ENCODE measurements around the gene POLR2F.

The POLR2F gene

DNA sequence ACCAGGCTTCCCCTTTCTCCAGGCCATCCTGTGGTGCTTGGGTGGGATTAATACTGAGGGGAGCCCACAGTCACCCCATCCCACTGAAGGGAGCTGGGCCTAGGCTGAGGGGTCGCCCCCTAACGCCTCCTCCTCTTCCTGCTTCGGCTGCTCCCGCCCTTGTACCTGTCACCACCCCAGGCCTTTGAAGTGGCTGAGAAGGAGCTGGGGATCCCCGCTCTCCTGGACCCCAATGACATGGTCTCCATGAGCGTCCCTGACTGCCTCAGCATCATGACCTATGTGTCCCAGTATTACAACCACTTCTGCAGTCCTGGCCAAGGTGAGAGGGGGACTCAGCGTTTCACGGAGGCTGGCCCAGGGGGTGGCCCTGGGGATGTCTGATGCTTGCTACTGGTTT, 41.3 kb upstream of the POLR2F start:
- TF ChIP-seq ZNF621 (tag by site-specific recombination; IDR thresholded peaks at IDR 0.05) = no peak
- TF ChIP-seq ZNF510 (tag by site-specific recombination; IDR thresholded peaks at IDR 0.05; ENCODE audit: insufficient replicate concordance) = no peak
- TF ChIP-seq, protein P1, sequence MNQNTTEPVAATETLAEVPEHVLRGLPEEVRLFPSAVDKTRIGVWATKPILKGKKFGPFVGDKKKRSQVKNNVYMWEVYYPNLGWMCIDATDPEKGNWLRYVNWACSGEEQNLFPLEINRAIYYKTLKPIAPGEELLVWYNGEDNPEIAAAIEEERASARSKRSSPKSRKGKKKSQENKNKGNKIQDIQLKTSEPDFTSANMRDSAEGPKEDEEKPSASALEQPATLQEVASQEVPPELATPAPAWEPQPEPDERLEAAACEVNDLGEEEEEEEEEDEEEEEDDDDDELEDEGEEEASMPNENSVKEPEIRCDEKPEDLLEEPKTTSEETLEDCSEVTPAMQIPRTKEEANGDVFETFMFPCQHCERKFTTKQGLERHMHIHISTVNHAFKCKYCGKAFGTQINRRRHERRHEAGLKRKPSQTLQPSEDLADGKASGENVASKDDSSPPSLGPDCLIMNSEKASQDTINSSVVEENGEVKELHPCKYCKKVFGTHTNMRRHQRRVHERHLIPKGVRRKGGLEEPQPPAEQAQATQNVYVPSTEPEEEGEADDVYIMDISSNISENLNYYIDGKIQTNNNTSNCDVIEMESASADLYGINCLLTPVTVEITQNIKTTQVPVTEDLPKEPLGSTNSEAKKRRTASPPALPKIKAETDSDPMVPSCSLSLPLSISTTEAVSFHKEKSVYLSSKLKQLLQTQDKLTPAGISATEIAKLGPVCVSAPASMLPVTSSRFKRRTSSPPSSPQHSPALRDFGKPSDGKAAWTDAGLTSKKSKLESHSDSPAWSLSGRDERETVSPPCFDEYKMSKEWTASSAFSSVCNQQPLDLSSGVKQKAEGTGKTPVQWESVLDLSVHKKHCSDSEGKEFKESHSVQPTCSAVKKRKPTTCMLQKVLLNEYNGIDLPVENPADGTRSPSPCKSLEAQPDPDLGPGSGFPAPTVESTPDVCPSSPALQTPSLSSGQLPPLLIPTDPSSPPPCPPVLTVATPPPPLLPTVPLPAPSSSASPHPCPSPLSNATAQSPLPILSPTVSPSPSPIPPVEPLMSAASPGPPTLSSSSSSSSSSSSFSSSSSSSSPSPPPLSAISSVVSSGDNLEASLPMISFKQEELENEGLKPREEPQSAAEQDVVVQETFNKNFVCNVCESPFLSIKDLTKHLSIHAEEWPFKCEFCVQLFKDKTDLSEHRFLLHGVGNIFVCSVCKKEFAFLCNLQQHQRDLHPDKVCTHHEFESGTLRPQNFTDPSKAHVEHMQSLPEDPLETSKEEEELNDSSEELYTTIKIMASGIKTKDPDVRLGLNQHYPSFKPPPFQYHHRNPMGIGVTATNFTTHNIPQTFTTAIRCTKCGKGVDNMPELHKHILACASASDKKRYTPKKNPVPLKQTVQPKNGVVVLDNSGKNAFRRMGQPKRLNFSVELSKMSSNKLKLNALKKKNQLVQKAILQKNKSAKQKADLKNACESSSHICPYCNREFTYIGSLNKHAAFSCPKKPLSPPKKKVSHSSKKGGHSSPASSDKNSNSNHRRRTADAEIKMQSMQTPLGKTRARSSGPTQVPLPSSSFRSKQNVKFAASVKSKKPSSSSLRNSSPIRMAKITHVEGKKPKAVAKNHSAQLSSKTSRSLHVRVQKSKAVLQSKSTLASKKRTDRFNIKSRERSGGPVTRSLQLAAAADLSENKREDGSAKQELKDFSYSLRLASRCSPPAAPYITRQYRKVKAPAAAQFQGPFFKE (tag by site-specific recombination; IDR thresholded peaks at IDR 0.05; ENCODE audit: borderline replicate concordance) = no peak
- TF ChIP-seq, protein P2, sequence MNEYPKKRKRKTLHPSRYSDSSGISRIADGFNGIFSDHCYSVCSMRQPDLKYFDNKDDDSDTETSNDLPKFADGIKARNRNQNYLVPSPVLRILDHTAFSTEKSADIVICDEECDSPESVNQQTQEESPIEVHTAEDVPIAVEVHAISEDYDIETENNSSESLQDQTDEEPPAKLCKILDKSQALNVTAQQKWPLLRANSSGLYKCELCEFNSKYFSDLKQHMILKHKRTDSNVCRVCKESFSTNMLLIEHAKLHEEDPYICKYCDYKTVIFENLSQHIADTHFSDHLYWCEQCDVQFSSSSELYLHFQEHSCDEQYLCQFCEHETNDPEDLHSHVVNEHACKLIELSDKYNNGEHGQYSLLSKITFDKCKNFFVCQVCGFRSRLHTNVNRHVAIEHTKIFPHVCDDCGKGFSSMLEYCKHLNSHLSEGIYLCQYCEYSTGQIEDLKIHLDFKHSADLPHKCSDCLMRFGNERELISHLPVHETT (tag by site-specific recombination; IDR thresholded peaks at IDR 0.05) = no peak
- TF ChIP-seq, protein P3, sequence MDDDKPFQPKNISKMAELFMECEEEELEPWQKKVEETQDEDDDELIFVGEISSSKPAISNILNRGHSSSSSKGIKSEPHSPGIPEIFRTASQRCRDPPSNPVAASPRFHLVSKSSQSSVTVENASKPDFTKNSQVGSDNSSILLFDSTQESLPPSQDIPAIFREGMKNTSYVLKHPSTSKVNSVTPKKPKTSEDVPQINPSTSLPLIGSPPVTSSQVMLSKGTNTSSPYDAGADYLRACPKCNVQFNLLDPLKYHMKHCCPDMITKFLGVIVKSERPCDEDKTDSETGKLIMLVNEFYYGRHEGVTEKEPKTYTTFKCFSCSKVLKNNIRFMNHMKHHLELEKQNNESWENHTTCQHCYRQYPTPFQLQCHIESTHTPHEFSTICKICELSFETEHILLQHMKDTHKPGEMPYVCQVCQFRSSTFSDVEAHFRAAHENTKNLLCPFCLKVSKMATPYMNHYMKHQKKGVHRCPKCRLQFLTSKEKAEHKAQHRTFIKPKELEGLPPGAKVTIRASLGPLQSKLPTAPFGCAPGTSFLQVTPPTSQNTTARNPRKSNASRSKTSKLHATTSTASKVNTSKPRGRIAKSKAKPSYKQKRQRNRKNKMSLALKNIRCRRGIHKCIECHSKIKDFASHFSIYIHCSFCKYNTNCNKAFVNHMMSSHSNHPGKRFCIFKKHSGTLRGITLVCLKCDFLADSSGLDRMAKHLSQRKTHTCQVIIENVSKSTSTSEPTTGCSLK (tag by site-specific recombination; IDR thresholded peaks at IDR 0.05) = no peak
- TF ChIP-seq ZNF558 (tag by site-specific recombination; IDR thresholded peaks at IDR 0.05) = no peak
- no peak for TF ChIP-seq ZNF747 (tag by site-specific recombination; IDR thresholded peaks at IDR 0.05)
- TF ChIP-seq, protein P4, sequence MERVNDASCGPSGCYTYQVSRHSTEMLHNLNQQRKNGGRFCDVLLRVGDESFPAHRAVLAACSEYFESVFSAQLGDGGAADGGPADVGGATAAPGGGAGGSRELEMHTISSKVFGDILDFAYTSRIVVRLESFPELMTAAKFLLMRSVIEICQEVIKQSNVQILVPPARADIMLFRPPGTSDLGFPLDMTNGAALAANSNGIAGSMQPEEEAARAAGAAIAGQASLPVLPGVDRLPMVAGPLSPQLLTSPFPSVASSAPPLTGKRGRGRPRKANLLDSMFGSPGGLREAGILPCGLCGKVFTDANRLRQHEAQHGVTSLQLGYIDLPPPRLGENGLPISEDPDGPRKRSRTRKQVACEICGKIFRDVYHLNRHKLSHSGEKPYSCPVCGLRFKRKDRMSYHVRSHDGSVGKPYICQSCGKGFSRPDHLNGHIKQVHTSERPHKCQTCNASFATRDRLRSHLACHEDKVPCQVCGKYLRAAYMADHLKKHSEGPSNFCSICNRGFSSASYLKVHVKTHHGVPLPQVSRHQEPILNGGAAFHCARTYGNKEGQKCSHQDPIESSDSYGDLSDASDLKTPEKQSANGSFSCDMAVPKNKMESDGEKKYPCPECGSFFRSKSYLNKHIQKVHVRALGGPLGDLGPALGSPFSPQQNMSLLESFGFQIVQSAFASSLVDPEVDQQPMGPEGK (tag by site-specific recombination; IDR thresholded peaks at IDR 0.05) = no peak
- TF ChIP-seq GLI2 (tag by site-specific recombination; IDR thresholded peaks at IDR 0.05; ENCODE audit: borderline replicate concordance, low read depth) = no peak
- TF ChIP-seq, protein P5, sequence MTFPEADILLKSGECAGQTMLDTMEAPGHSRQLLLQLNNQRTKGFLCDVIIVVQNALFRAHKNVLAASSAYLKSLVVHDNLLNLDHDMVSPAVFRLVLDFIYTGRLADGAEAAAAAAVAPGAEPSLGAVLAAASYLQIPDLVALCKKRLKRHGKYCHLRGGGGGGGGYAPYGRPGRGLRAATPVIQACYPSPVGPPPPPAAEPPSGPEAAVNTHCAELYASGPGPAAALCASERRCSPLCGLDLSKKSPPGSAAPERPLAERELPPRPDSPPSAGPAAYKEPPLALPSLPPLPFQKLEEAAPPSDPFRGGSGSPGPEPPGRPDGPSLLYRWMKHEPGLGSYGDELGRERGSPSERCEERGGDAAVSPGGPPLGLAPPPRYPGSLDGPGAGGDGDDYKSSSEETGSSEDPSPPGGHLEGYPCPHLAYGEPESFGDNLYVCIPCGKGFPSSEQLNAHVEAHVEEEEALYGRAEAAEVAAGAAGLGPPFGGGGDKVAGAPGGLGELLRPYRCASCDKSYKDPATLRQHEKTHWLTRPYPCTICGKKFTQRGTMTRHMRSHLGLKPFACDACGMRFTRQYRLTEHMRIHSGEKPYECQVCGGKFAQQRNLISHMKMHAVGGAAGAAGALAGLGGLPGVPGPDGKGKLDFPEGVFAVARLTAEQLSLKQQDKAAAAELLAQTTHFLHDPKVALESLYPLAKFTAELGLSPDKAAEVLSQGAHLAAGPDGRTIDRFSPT (tag by site-specific recombination; IDR thresholded peaks at IDR 0.05) = no peak
- peak overlapping the region; percentile 24; the same call in 1 of the 2 replicates for H3K27ac ChIP-seq (ENCODE audit: extremely low read depth, low read depth, low read length)
- CTCF ChIA-PET = interaction anchor here (0.6 kb wide), 1 partner anchor 250 kb away, joined by 3 read pairs; no protein-coding TSS in a partner anchor
- H3K4me3 ChIP-seq (ENCODE audit: low read depth, low read length) = no peak overlapping the region
- POLR2A ChIA-PET = no interaction called here
- no peaks in the 10 kb centered on the region for H3K9me3 ChIP-seq (ENCODE audit: control insufficient read depth, insufficient read depth, low read depth, low read length)
- peaks cover 4% of the 10 kb centered on the region; the same call in 1 of the 2 replicates for H3K4me1 ChIP-seq (ENCODE audit: control insufficient read depth, insufficient read depth, low read length)
- peaks cover 28 to 72% of the 10 kb centered on the region in 2 experiments; a peak in 2 of 3 replicates for H3K36me3 ChIP-seq (ENCODE audit: control insufficient read depth in 2 of 2, insufficient read depth in 1 of 2, low read length in 2 of 2)
